ENCODE data around the gene GPR152. TPM values are rescaled to one million over a fixed set of nuclear protein-coding genes. Genes with fewer than 3 reads are reported as not detected.
"Not testable (repeated sequence)": the region's sequence is repeated elsewhere in the genome, so short reads cannot be mapped to it uniquely, and the experiment has no call there.

The GPR152 gene
- total RNA-seq, 4 donors from 2014 or later: not detected

DNA sequence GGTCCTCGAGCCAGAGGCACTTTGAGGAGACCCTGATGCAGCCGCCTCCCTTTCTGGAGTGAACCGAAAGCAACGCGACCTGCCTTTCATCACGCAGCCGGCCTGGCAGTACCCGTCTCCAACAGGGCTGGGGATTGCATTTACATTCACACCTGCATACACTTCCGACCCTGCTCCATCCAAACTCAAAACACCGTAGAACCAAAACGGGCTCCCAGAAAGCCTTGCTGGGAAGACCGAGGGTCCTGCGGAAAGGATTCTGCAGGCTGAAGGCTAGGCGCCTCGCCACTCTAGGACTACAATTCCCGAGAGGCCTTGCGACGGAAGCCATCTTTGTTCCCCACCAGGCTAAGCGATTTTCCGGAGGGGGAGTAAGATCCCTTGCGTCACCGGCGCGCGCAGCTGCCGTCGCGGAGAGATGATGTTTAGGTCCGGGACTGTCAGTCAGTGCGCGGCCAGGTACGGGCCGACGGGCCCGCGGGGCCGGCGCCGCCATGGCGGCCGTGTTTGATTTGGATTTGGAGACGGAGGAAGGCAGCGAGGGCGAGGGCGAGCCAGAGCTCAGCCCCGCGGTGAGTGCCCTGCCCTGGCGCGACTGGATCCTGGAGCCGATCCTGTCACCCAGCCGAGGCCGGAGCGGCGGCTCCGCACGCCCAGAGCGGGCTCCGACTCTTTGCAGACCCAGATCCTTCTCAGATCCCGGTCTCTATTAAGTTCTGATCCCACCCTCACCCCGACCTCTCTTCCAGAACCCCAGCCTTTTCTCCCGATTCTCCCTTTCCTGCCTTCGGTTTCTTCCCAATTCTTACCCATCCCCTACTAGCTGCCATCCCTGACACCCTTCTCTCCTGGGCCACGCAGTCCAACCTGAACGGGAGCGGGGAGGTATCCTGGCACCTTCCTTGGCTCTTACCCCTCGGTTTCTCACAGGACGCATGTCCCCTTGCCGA lies 24.2 kb downstream of the GPR152 start, which contains the start of gene RPS6KB2:
Gene RPS6KB2 (plus strand): TSS at position 443 of the 950 bp plus-strand sequence. CDS start 52 bp downstream, at position 495.
- H3K4me3 ChIP-seq (replicated peaks in 1 of 3): peak within 1 kb of the TSS; percentile 24 to 95 (median 73)
- H3K9me3 ChIP-seq: no peaks in the 10 kb centered on the region
- intact Hi-C loops (cut with DNase I): no loop called here
- peak; percentile 54 to 93 for TF ChIP-seq POLR2A (IDR thresholded peaks at IDR 0.05)
- TF ChIP-seq, protein P1, sequence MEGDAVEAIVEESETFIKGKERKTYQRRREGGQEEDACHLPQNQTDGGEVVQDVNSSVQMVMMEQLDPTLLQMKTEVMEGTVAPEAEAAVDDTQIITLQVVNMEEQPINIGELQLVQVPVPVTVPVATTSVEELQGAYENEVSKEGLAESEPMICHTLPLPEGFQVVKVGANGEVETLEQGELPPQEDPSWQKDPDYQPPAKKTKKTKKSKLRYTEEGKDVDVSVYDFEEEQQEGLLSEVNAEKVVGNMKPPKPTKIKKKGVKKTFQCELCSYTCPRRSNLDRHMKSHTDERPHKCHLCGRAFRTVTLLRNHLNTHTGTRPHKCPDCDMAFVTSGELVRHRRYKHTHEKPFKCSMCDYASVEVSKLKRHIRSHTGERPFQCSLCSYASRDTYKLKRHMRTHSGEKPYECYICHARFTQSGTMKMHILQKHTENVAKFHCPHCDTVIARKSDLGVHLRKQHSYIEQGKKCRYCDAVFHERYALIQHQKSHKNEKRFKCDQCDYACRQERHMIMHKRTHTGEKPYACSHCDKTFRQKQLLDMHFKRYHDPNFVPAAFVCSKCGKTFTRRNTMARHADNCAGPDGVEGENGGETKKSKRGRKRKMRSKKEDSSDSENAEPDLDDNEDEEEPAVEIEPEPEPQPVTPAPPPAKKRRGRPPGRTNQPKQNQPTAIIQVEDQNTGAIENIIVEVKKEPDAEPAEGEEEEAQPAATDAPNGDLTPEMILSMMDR (IDR thresholded peaks at IDR 0.05): peak in 1 of 6 experiments; percentile 30
- H3K4me1 ChIP-seq: peaks cover 7 to 20% of the 10 kb centered on the region in 2 donors
- peak; percentile 99 for DNase-seq
- peak within 1 kb of the TSS; percentile 72 to 90 (median 82) for H3K27ac ChIP-seq
- peaks cover 11 to 18% of the 10 kb centered on the region in 2 donors for H3K36me3 ChIP-seq
- WGBS, 2 donors: 0% methylated on average over 37 to 45 of the region's 68 CpGs
- no peaks in the 10 kb centered on the region for H3K27me3 ChIP-seq

DNA sequence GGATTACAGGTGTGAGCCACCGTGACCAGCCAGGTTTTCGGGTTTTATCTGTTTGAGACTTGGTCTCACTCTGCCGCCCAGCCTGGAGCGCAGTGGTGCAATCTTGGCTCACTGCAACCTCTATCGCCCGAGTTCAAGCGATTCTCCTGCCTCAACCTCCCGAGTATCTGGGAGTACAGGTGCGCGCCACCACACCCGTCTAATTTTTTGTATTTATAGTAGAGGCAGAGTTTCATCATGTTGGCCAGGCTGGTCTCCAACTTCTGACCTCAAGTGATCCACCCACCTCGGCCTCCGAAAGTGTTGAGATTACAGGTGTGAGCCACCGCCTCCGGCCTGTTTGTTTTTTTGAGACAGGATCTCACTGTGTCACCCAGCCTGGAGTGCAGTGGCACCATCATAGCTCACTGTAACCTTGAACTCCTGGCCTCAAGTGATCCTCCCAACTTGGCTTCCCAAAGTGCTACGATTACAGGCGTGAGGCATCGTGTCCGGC lies 25.1 kb downstream of the GPR152 start:
- H3K27me3 ChIP-seq; H3K9me3 ChIP-seq; H3K36me3 ChIP-seq; intact Hi-C loops (cut with DNase I); DNase-seq: not testable (repeated sequence)
- 75 to 79% methylated on average over 19 of the region's 19 CpGs for WGBS, 2 donors
- peaks cover 7 to 20% of the 10 kb centered on the region in 2 donors for H3K4me1 ChIP-seq
- peak overlapping the region in 2 of 3 donors; percentile 24 to 73 for H3K4me3 ChIP-seq (replicated peaks in 1 of 3)
- H3K27ac ChIP-seq: peak overlapping the region; percentile 31 to 90 (median 82)

DNA sequence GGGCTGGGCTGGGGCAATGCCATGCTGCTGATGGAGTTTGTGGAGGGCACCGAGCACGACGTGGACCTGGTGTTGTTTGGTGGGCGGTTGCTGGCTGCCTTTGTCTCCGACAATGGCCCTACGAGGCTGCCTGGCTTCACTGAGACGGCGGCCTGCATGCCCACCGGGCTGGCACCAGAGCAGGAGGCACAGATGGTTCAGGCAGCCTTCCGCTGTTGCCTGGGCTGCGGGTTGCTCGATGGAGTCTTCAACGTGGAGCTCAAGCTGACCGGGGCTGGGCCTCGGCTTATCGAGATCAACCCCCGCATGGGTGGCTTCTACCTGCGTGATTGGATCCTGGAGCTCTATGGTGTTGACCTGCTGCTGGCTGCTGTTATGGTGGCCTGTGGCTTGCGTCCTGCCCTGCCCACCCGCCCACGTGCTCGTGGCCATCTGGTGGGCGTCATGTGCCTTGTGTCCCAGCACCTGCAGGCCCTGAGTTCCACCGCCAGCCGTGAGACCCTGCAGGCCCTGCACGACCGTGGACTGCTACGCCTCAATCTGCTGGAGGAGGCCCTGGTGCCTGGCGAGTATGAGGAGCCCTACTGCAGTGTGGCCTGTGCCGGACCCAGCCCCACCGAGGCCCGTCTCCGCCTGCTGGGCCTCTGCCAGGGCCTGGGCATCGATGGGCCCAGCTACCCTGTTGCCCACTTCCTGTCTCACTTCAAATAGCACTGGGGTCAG lies 28.5 kb downstream of the GPR152 start:
- Histone ChIP-seq H3K4me1 (peaks cover 9 to 27% of the 10 kb centered on the region in 2 donors), H3K36me3 (no peaks in the 10 kb centered on the region), H3K9me3 (no peaks in the 10 kb centered on the region), H3K27ac (no peak overlapping the region), H3K27me3 (no peaks in the 10 kb centered on the region), H3K4me3 (replicated peaks in 1 of 3) (no peak overlapping the region)
- DNase-seq: no peak
- intact Hi-C loops (cut with DNase I): loop anchor here (5.0 kb wide), 1 partner anchor 43 kb away; the partner anchor contains the start of gene TMEM134
- TF ChIP-seq POLR2A (IDR thresholded peaks at IDR 0.05): no peak
- TF ChIP-seq, protein P1 (IDR thresholded peaks at IDR 0.05): no peak
- WGBS, 2 donors: 90 to 93% methylated on average over 12 to 16 of the region's 34 CpGs

DNA sequence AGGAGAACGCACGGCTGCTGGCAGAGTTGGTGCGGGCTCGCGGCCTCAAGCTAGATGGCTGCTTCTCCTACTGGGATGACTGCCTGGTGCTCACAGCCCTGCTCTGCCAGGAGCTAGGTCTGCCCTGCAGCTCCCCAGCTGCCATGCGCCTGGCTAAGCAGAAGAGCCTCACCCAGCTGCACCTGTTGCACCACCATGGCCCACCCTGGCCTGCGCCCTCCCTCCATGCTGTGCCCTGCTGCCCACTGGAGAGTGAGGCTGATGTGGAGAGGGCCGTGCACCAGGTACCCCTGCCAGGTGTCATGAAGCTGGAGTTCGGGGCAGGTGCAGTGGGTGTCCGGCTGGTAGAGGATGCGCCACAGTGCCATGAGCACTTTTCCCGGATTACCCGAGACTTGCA lies 29.1 kb downstream of the GPR152 start:
- no peak for DNase-seq
- H3K4me3 ChIP-seq (replicated peaks in 1 of 3): no peak overlapping the region
- intact Hi-C loops (cut with DNase I): loop anchor here (5.0 kb wide), 1 partner anchor 44 kb away; the partner anchor contains the start of gene TMEM134
- no peaks in the 10 kb centered on the region for H3K27me3 ChIP-seq
- 94 to 97% methylated on average over 10 to 11 of the region's 13 CpGs for WGBS, 2 donors
- H3K27ac ChIP-seq: no peak overlapping the region
- no peak for TF ChIP-seq POLR2A (IDR thresholded peaks at IDR 0.05)
- TF ChIP-seq, protein P1 (IDR thresholded peaks at IDR 0.05): no peak
- no peaks in the 10 kb centered on the region for H3K36me3 ChIP-seq
- H3K9me3 ChIP-seq: no peaks in the 10 kb centered on the region
- peaks cover 7 to 30% of the 10 kb centered on the region in 2 donors for H3K4me1 ChIP-seq

DNA sequence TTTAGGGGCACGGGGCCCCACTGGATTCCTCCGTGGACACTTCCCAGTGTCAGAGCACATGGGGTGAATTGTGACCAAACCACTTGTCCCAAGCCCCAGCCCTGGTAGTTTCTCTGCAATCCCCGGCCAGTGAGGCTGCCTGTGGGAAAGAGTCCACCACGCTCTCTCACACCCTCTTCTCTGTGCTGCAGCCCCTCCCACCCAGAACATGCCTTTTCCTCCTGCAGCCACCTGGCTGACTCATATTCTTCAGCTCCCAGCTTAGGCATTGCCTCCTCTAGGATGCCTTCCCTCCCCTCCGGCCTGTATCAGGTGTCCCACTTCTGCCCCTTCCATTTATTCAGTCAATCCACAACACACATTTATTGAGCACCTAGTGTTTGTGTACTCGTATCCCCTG lies 29.6 kb downstream of the GPR152 start:
- intact Hi-C loops (cut with DNase I): loop anchor here (5.0 kb wide), 1 partner anchor 44 kb away; the partner anchor contains the start of gene TMEM134
- DNase-seq: no peak
- Histone ChIP-seq H3K4me3 (replicated peaks in 1 of 3) (no peak overlapping the region), H3K4me1 (peaks cover 7 to 36% of the 10 kb centered on the region in 2 donors), H3K27me3 (no peaks in the 10 kb centered on the region), H3K27ac (no peak overlapping the region), H3K36me3 (no peaks in the 10 kb centered on the region), H3K9me3 (no peaks in the 10 kb centered on the region)
- TF ChIP-seq POLR2A (IDR thresholded peaks at IDR 0.05): no peak
- TF ChIP-seq, protein P1 (IDR thresholded peaks at IDR 0.05): no peak
- 74 to 80% methylated on average over 6 of the region's 6 CpGs for WGBS, 2 donors
